ENCODE measurements around the gene FAF2. TPM values are rescaled to one million over a fixed set of nuclear protein-coding genes. Genes with fewer than 3 reads are reported as not detected.
A peak's percentile ranks its signal among the peaks of the same experiment; 100 is the strongest.
"Not testable (repeated sequence)": the region's sequence is repeated elsewhere in the genome, so short reads cannot be mapped to it uniquely, and the experiment has no call there.

The FAF2 gene, protein sequence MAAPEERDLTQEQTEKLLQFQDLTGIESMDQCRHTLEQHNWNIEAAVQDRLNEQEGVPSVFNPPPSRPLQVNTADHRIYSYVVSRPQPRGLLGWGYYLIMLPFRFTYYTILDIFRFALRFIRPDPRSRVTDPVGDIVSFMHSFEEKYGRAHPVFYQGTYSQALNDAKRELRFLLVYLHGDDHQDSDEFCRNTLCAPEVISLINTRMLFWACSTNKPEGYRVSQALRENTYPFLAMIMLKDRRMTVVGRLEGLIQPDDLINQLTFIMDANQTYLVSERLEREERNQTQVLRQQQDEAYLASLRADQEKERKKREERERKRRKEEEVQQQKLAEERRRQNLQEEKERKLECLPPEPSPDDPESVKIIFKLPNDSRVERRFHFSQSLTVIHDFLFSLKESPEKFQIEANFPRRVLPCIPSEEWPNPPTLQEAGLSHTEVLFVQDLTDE
- 39.8 and 47.8 TPM in 2 replicates for total RNA-seq

GRCh38 chr5:176447978-176448608, at the start of gene FAF2:
Gene FAF2 (plus strand): TSS chr5:176448385. CDS start chr5:176448408, 23 bp downstream.
- DNase-seq (ENCODE audit: low read depth) = peak; percentile 100

GRCh38 chr5:176400382-176401156, 47.6 kb upstream of the FAF2 start:
- no peak for DNase-seq (ENCODE audit: low read depth)

DNA sequence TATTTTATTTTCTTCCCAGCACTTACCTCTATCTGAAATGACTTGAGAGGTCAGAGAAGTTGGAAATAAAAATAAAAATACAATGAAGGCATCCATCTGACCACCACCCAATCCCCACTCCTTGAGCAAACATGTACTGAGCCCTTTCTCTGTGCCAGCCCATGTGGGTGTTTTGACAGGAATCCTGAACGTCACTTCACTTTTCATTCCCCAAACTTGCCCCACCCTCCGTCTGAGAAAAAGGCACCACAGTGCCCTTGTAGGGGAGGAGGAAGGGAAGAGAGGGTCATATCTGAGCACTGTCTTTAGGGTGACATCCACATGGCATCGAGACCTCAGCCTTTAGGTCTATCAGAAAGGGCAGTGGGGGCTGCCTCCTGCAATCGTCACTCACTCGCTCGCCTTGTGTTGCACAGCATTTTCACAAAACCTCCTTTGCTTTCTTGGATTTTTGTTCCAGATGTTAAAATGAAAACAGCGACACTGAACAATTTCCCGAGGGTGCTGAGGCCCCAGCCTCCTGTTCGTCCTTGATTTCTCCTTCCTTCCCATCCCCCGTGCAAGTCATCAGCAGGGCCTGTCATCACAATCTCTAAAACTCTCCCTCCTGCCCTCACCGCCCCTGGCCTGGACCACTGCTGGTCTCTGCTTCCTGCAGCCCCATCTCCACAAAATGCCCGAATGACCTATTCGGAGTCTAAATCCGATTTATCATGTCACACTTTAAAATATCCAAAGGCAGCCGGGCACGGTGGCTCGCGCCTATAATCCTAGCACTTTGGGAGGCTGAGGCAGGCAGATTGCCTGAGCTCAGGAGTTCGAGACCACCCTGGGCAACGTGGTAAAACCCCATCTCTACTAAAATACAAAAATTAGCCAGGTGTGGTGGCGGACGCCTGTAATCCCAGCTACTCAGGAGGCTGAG, 46.6 kb upstream of the FAF2 start:
- no peak for DNase-seq (ENCODE audit: low read depth)

DNA sequence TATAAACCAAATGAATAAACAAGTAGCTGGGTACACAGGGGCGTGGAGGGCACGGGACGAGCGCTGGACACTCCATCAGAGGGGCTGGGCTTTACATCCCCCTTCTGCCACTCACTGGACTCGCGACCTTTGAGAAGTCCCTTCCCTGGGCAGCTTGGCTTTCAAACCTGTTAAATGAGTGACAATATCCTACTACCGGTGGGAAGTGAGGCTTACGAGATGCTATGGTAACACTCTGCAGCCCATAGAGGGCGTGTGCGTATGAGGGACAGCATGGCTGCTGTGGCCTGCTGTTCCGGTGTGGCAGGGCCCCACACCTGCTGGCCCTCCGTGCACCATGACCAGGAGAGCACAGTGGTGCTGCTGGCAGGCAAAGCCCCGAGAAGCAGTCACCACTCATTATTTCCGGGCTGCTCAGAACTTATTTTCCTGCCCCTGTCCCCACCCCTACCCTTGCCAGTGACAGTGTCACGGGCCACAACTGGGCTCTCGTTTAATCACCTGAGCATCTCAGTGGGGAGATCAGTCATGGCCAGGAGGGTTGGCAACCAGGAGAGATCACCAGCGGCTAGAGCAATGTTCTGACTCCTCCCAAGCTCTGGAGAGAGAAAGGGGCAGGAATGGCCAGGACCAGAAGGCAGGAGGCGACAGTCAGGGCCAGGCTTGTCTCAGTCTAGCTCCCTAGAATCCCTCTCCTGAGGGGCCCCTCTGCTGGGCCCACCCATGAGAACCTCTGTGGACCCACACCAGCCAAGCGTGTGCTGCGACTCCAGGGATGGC, 42.3 kb upstream of the FAF2 start:
- no peak for DNase-seq (ENCODE audit: low read depth)

- DNase-seq (ENCODE audit: low read depth) = no peak
Measured at GRCh38 chr5:176406436-176407052, 41.6 kb upstream of the FAF2 start.

DNA sequence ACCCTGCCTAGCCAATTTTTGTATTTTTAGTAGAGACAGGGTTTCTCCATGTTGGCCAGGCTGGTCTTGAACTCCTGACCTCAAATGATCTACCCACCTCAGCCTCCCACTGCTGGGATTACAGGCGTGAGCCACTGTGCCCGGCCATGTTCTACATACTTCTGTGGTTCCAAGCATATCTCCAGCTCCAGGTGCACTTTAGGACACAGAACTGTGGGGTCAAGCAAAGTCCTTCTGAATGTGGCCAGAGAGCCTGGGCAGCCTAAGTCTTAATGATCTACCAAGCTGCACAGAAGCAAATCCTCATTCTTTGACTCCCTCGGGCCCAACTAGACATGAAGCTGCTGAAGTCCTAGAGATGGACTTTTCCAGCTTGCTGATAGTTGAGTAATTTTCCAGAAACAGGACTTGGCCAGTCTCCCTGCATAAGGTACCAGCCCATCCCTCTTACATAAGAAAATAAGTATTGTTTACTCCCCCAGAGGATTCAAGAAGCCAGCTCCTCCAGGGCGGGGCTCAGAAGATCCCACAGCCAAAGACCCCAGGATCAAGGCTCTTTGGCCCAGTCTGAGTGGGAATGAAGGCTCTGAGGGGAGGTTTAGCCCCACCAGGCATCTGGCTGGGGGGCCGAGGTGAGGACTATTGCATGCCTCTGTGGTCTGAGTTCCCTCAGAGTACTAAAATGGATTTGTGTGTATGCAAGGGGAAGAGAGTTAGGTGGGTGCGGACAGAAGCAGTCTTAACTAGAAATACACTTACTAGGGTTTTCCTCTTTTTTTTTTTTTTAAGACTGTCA, 40.5 kb upstream of the FAF2 start:
- DNase-seq (ENCODE audit: low read depth) = no peak

- DNase-seq (ENCODE audit: low read depth) = not testable (repeated sequence)
Measured at GRCh38 chr5:176408252-176408573, 40.0 kb upstream of the FAF2 start.

- DNase-seq (ENCODE audit: low read depth) = no peak
Measured at GRCh38 chr5:176408590-176408989, 39.6 kb upstream of the FAF2 start.

- no peak for DNase-seq (ENCODE audit: low read depth)
Measured at GRCh38 chr5:176409765-176410164, 38.4 kb upstream of the FAF2 start.

DNA sequence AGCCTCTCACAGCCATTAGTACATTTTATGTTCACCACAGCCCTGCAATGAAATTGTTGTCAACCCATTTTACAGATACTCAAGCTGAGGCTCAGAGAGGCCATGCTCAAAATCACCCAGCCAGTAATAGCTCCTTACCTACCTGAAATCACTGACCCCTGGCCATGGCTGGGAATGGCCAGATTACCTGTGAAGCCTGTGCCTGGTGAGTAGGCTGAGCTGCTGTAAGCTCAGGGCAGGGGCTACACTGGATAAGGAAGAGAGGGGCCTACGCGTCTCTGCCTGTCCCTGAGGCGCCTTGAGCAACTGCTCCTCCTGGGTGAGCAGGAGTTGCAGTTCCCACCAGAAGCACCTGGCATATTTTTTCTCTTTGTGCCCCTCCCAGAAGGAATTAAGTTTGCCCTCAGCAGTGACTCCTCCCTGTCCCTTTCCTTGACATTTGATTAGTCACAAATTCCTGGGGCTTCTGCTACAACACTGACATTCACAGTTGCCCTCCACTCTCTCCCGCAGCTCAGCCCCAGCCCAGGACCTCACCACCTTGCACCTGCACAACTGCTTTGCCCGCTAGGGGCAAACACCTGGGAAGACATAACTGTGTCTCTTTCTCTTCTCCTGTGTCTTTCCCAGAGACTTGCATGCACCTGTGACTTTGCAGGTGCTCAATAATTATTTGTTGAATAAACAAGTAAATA, 37.6 kb upstream of the FAF2 start:
- DNase-seq (ENCODE audit: low read depth) = no peak

GRCh38 chr5:176412517-176413254, 35.5 kb upstream of the FAF2 start:
- no peak for DNase-seq (ENCODE audit: low read depth)

DNA sequence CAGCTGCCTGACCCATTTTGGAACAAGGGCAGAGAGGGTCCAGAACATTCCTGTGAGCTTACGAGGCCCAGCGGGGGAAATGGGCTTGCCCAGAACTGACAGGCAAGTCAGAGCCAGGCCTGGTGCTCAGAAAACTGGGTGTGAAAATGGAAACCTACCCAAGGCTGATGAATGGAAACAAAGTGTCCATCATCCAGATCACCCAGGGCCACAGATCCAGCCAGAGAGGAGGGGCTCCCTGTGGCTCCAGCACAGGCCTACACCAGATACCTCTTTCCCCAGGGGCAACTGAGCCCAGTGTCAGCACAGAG, 35.0 kb upstream of the FAF2 start:
- no peak for DNase-seq (ENCODE audit: low read depth)

- no peak for DNase-seq (ENCODE audit: low read depth)
Measured at GRCh38 chr5:176413709-176414191, 34.4 kb upstream of the FAF2 start.

DNA sequence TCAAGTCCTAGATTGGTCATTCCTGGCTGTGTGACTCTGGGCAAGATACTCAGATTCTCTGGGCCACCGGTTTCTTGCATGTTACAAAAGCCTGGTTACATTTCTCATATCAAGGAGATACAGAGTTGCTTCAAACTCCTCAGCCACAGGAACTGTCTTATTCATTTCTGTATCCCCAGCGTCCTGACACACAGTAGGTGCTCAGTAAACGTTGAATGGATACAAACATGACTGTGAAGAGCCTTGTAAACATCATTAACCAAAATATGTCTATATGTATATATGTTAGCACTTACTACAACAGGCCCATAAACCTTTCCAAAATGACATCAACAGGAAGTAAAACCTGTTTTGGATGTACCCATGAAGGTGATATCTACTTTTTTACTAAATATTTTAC, 33.5 kb upstream of the FAF2 start:
- DNase-seq (ENCODE audit: low read depth) = no peak

GRCh38 chr5:176415240-176415951, 32.8 kb upstream of the FAF2 start:
- DNase-seq (ENCODE audit: low read depth) = no peak

DNA sequence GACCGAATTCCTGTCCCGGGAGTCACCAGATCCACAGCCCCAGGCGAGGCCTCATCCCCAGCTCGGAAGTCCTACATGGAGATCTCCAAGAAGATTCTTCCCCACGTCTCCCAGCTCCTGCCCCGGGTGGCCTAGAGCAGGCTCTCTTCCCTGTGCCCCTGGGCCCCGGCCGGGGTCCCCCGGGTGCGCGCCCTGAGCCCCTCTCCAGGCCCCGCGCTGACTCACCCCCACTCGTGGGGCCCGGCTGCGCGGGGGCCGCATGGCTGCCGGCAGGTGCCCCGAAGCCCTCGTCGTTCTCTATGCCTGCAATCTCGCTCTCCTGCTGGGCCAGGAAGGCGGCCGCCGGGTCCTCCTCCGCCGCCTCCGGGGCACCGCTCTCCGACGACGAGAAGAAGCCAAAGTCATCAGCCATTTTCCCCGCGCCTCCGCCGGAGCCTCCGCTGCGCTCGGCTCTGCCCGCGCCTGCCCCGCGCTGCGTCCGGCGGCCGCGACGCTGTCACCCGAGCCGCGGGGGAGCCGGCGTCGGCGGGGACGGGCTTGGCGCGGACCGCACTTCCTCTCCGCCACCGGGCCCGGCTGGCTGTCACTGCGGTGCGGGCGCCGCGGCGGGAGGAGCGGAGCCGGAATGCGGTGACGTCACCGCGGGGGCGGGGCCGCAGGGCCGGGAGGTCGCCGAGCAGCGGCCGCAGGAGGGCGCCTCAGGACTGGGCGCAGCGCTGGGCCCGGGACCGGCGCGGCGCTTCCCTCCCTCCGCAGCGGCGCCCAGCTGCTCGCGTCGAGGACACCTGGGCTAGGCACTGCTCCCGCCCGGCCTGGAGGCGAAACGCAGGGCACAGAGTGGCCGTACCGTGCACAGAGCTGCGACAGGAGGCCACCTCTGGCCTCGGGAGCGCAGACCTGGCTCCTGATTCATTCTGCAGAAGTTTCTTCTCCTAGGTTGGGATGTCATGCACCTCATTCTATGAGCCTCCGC, 31.9 kb upstream of the FAF2 start, which contains the start of gene CLTB:
Gene CLTB, minus strand, starts transcription at position 588 of the 973 bp plus-strand sequence. Its CDS starts 176 bp downstream, at position 412.
- DNase-seq (ENCODE audit: low read depth) = peak; percentile 52

All from renal cortical epithelial cell (primary cell).